ENCODE measurements around the gene PITPNC1.
"Not testable (repeated sequence)": the region's sequence is repeated elsewhere in the genome, so short reads cannot be mapped to it uniquely, and the experiment has no call there.

PITPNC1 gene

DNA sequence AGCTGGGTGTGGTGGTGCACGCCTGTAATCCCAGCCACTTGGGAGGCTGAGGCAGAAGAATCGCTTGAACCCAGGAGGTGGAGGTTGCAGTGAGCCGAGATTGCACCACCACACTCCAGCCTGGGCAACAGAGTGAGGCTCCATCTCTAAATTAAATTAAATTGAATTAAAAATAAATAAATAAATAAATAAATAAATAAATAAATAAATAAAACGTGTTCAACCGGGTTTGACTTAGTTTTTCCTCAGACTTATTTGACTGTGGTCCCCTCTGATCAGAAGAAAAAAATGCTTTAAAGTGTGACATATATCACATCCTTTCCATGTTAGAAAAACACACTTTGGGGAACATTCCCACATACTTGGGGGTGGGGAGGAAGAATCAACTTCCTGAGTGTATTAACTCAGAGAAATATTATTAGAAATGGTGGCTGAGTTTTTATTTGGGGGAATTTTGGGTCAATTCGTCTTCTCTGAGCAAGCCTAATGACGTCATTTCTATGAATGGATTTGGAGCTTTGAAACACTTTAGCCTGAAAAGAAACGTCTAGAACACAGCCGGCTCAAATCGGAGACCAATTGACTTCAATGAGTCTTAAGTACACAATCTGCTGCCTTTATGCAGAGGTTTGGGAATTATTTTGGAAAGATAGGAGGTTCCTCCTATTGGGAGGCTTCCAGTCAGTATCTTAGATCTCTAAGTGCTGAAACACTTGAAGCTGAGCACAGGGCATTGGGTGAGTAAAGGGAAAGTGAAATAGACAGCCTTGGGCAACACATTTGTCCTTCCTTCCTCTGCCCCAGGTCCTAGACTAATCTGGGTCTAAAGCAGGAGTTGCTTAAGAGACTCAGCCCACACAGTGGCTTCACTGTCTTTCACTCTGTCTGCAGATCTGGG, 132.6 kb downstream of the PITPNC1 start:
- TF ChIP-seq, protein P1, sequence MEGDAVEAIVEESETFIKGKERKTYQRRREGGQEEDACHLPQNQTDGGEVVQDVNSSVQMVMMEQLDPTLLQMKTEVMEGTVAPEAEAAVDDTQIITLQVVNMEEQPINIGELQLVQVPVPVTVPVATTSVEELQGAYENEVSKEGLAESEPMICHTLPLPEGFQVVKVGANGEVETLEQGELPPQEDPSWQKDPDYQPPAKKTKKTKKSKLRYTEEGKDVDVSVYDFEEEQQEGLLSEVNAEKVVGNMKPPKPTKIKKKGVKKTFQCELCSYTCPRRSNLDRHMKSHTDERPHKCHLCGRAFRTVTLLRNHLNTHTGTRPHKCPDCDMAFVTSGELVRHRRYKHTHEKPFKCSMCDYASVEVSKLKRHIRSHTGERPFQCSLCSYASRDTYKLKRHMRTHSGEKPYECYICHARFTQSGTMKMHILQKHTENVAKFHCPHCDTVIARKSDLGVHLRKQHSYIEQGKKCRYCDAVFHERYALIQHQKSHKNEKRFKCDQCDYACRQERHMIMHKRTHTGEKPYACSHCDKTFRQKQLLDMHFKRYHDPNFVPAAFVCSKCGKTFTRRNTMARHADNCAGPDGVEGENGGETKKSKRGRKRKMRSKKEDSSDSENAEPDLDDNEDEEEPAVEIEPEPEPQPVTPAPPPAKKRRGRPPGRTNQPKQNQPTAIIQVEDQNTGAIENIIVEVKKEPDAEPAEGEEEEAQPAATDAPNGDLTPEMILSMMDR (IDR thresholded peaks at IDR 0.05; ENCODE audit: low read depth, low read length, missing control alignments), result no peak
- H3K4me3 ChIP-seq (ENCODE audit: low read depth, low read length), result no peak overlapping the region
- no peak for DNase-seq (ENCODE audit: low read depth)

DNA sequence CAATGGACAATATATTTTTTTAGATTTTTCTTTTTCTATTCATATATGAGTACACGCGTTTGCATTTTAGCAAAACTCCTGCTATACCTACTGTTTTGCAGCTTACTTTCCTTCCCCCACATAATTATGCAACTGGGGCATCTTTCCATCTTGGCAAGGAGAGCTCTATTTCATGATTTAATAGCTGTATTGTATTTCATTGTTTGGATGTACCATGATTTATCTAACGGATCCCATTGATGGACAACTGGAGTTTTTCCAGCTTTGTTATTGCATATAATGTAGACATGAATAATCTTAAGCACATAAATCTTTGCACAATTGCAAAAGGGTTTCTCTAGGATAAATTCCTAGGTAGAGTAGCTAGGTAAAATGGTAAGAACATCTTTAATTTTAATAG, 133.9 kb downstream of the PITPNC1 start:
- TF ChIP-seq, protein P1 (IDR thresholded peaks at IDR 0.05; ENCODE audit: low read depth, low read length, missing control alignments), result no peak
- no peak overlapping the region for H3K4me3 ChIP-seq (ENCODE audit: low read depth, low read length)
- DNase-seq (ENCODE audit: low read depth), result no peak

DNA sequence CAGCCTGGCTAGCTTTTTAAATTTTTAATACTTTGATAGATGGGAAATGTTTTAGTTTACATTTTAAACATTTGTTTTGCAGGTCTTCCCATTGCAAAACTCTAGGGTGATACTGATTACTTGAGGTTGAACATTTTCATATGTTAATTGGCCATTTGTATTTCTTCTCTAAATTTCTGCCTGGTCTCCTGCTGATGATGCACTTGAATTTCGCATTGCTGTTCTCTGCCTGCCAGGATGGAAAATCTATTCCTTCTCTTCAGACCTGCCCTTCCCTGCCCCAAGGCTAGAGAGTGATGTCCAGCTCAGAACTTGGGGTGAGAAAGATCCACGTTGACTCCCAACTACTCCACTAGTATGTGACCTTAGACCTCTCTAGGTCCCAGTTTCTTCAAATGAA, 134.7 kb downstream of the PITPNC1 start:
- DNase-seq (ENCODE audit: low read depth), result no peak
- TF ChIP-seq, protein P1 (IDR thresholded peaks at IDR 0.05; ENCODE audit: low read depth, low read length, missing control alignments), result no peak
- H3K4me3 ChIP-seq (ENCODE audit: low read depth, low read length), result no peak overlapping the region

DNA sequence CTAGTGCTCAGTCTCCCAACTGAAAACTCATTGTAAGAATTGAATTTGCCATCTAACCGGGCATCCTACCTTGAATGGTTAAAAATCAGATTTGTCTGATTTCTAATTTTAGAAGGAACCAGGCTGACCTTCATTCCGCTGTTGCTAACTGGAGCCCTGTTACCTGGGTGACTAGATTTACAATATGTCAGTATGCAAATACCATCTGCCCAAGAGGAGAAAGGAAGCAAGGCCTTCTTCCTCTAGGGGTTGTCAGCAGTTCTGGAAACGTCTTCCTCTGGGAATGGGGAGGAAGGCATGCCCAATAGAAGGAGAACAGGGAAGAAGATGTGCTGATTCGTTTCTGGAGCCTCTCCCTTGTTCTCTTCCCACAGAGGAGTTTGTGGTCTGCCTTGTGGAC, 137.9 kb downstream of the PITPNC1 start:
- DNase-seq (ENCODE audit: low read depth), result no peak
- TF ChIP-seq, protein P1 (IDR thresholded peaks at IDR 0.05; ENCODE audit: low read depth, low read length, missing control alignments), result no peak
- no peak overlapping the region; the same call in 1 of the 2 replicates for H3K4me3 ChIP-seq (ENCODE audit: low read depth, low read length)

DNA sequence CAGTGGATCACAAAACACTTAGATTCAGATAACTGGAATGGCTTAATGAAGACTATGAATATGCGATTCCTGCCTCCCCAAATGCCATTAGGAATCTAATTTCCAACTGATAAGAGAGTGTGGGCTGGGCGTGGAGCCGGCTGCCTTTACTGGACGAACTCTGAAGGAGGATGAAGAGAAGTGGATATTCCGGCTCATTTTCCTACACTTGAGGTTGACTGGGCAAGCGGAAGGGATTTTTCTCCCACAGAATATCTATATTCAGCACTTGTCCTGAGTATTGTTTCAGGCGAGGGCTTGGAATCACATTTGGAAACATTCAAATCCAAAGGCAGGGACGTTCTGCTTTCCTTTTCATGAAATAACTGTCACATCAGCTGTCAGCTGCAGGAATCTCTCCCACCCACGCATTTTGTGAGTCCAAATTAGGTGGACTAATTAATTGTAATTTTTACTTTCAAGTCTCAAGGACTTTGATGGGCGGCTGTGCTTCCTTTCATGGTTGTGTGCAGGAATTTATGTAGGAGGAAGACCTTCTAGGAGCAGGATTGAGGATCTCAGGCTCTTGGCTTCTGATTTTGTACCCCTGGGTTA, 138.5 kb downstream of the PITPNC1 start:
- TF ChIP-seq, protein P1 (IDR thresholded peaks at IDR 0.05; ENCODE audit: low read depth, low read length, missing control alignments), result no peak
- no peak overlapping the region for H3K4me3 ChIP-seq (ENCODE audit: low read depth, low read length)
- no peak for DNase-seq (ENCODE audit: low read depth)

DNA sequence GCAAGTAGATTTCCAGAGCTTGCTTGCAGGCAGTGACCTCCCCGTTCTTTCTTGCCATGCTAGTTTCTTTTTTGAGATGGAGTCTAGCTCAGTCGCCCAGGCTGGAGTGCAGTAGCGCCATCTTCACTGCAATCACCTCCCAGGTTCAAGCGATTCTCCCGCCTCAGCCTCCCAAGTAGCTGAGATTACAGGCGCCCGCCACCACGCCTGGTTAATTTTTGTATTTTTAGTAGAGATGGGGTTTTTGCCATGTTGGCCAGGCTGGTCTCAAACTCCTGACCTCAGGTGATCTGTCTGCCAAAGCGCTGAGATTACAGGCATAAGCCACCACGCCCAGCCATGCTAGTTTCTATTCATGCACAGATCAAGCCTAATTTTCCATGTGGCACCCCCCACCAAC, 139.5 kb downstream of the PITPNC1 start:
- not testable (repeated sequence) for H3K4me3 ChIP-seq (ENCODE audit: low read depth, low read length); DNase-seq (ENCODE audit: low read depth)

DNA sequence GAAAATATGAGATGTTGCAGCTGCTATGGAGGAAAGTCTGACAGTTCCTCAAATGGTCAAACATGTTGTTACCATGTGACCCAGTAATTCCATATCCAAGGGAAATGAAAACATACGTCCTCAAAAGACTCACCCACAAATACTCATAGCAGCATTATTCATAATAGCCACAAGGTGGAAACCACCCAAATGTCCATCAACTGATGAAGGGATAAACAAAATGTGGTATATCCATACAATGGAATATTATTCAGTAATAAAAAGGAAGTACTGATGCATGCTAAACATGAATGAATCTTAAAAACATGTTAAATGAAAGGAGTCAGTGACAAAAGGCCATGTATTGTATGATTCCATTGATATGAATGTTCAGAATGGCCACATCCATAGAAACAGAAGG, 140.2 kb downstream of the PITPNC1 start:
- TF ChIP-seq, protein P1 (IDR thresholded peaks at IDR 0.05; ENCODE audit: low read depth, low read length, missing control alignments), result no peak
- no peak for DNase-seq (ENCODE audit: low read depth)
- H3K4me3 ChIP-seq (ENCODE audit: low read depth, low read length), result no peak overlapping the region

Measured in GM12864 (cell line).